T-cell (primary cell): Measurements from ENCODE around the gene GON7. TPM values are rescaled to one million over a fixed set of nuclear protein-coding genes. Genes with fewer than 3 reads are reported as not detected.
"Not testable (repeated sequence)": the region's sequence is repeated elsewhere in the genome, so short reads cannot be mapped to it uniquely, and the experiment has no call there.

Source experiments
- ATAC-seq, 4 experiments: fragments of 200-7000 bp in 3 of 4; fragments of 150-1000 bp in 1 of 4; cut with Tn5 transposase; replicated peaks in 1 of 4; 1 replicate in 3 of 4; 2 replicates in 1 of 4; pipeline ENCODE4 v1.10.0; 2021; ENCODE audit warnings: moderate library complexity in 3 of 4, mild to moderate bottlenecking in 2 of 4, moderate number of reproducible peaks in 1 of 4
- CTCF ChIA-PET, 2 donors: fragments of 300-600 bp; sonication (Branson Sonifier 250); formaldehyde crosslinking; loops; one replicate each; lab custom pipeline; 2022; ENCODE audit warnings: antibody characterized with exemption in 2 of 2; lab: Charles Lee
- POLR2A ChIA-PET, 2 donors: fragments of 300-600 bp; sonication (Branson Sonifier 250); formaldehyde crosslinking; loops; one replicate each; lab custom pipeline; 2022; ENCODE audit warnings: antibody characterized with exemption in 2 of 2; lab: Charles Lee
- DNase-seq, 35 experiments: peaks; one replicate each; pipeline versions ENCODE4 v3.0.0 to v3.0.0-alpha.2; 2013 to 2023
- H3K27ac ChIP-seq: one replicate; pipeline ENCODE4 v1.5.1; 2013; ENCODE audit warnings: low read length
- H3K27me3 ChIP-seq, 2 experiments: replicated peaks in 1 of 2; 1 replicate in 1 of 2; 2 replicates in 1 of 2; pipeline versions ENCODE4 v1.6.1 to v1.7.0; 2013; ENCODE audit warnings: low read length in 1 of 2, mixed read lengths in 1 of 2; ENCODE audit not compliant: control insufficient read depth in 2 of 2, insufficient read depth in 2 of 2; ENCODE audit errors: extremely low read depth in 1 of 2
- H3K36me3 ChIP-seq, 2 donors: 1 replicate in 1 of 2; 2 replicates in 1 of 2; pipeline versions ENCODE4 v1.6.1 to v1.7.0; 2013; ENCODE audit warnings: low read length in 1 of 2; ENCODE audit not compliant: control insufficient read depth in 2 of 2, insufficient read depth in 1 of 2; ENCODE audit errors: extremely low read depth in 1 of 2
- H3K4me1 ChIP-seq, 2 experiments: 1 replicate in 1 of 2; 2 replicates in 1 of 2; pipeline versions ENCODE4 v1.6.1 to v1.7.0; 2013; ENCODE audit warnings: low read length in 2 of 2, mixed read lengths in 1 of 2; ENCODE audit not compliant: insufficient read depth in 2 of 2, control insufficient read depth in 1 of 2; ENCODE audit errors: extremely low read depth in 1 of 2
- H3K4me3 ChIP-seq, 2 donors: 1 replicate in 1 of 2; 2 replicates in 1 of 2; pipeline versions ENCODE4 v1.5.1 to v1.7.0; 2013; ENCODE audit warnings: mild to moderate bottlenecking in 2 of 2, low read length in 1 of 2, moderate library complexity in 1 of 2; ENCODE audit not compliant: control insufficient read depth in 1 of 2; ENCODE audit errors: extremely low read depth in 1 of 2
- H3K9me3 ChIP-seq: 2 replicates; pipeline ENCODE4 v1.7.0; 2013
- H3K27ac Mint-ChIP-seq, 2 donors: one replicate each; pipeline ENCODE4 v1.8.0; 2020 to 2021; ENCODE audit warnings: mild to moderate bottlenecking in 2 of 2, mixed read lengths in 2 of 2
- H3K27me3 Mint-ChIP-seq, 2 donors: one replicate each; pipeline ENCODE4 v1.8.0; 2021 to 2022; ENCODE audit warnings: mixed read lengths in 2 of 2
- H3K36me3 Mint-ChIP-seq: one replicate; pipeline ENCODE4 v1.8.0; 2021; ENCODE audit warnings: mixed read lengths
- H3K4me1 Mint-ChIP-seq, 3 donors: one replicate each; pipeline ENCODE4 v1.8.0; 2020 to 2022; ENCODE audit warnings: mixed read lengths in 3 of 3, mild to moderate bottlenecking in 1 of 3
- H3K4me3 Mint-ChIP-seq, 3 donors: one replicate each; pipeline ENCODE4 v1.8.0; 2020 to 2022; ENCODE audit warnings: mild to moderate bottlenecking in 3 of 3, mixed read lengths in 3 of 3, moderate library complexity in 3 of 3
- H3K9me3 Mint-ChIP-seq, 3 donors: one replicate each; pipeline ENCODE4 v1.8.0; 2020 to 2022; ENCODE audit warnings: mixed read lengths in 3 of 3
- WGBS: methylation state at CpG from one replicate; pipeline ENCODE4 v1.1.5; 2013; ENCODE audit warnings: missing lambda C conversion rate; ENCODE audit not compliant: insufficient coverage; 5-methylcytosine and 5-hydroxymethylcytosine counted together
- total RNA-seq, 35 experiments: library from RNA in 6 of 35; stranded (reverse) in 6 of 35; fragments of 120-200 nt in 1 of 35; gene quantifications; one replicate each; pipeline versions ENCODE4 v1.2.1 to v1.2.4 and lab custom pipeline; 2013 to 2026

The GON7 gene
- total RNA-seq, 5 donors from 2014 or later (not counting 1 experiment from before 2014, with no cell fraction given), result 4.3 to 11.4 (median 9.2) TPM

GRCh38 chr14:93239869-93240677 lies 33.2 kb upstream of the GON7 start:
- no peak for DNase-seq
- Histone ChIP-seq H3K36me3 (peaks cover 0 to 29% of the 10 kb centered on the region in 2 donors), H3K4me3 (no peak overlapping the region), H3K4me1 (no peaks in the 10 kb centered on the region), H3K27me3 (no peaks in the 10 kb centered on the region), H3K9me3 (no peaks in the 10 kb centered on the region), H3K27ac (no peak overlapping the region)
- CTCF ChIA-PET, result no interaction called here
- H3K9me3 Mint-ChIP-seq, result no peaks in the 10 kb centered on the region
- H3K36me3 Mint-ChIP-seq, result peaks cover 24% of the 10 kb centered on the region
- no peaks in the 10 kb centered on the region for H3K4me1 Mint-ChIP-seq
- H3K27me3 Mint-ChIP-seq, result no peaks in the 10 kb centered on the region
- H3K27ac Mint-ChIP-seq, result no peak overlapping the region
- ATAC-seq, result peak in 1 of 4 experiments; percentile 58
- H3K4me3 Mint-ChIP-seq, result no peak overlapping the region
- POLR2A ChIA-PET, result interaction anchor here in 1 of 2 donors (0.6 kb wide), 2 partner anchors 108 to 1154 kb away, joined by 3 to 10 read pairs; no protein-coding TSS in a partner anchor
- 86% methylated on average over 15 of the region's 25 CpGs for WGBS

GRCh38 chr14:93234798-93235197 lies 27.9 kb upstream of the GON7 start:
- DNase-seq, result no peak
- Mint-ChIP-seq H3K27ac (no peak overlapping the region), H3K4me1 (peaks cover 12 to 21% (median 19%) of the 10 kb centered on the region in 3 donors), H3K27me3 (peaks cover 9 to 12% of the 10 kb centered on the region in 2 donors), H3K36me3 (no peaks in the 10 kb centered on the region), H3K9me3 (no peaks in the 10 kb centered on the region), H3K4me3 (no peak overlapping the region)
- Histone ChIP-seq H3K4me3 (no peak overlapping the region), H3K36me3 (no peaks in the 10 kb centered on the region), H3K27me3 (peaks cover 0 to 26% of the 10 kb centered on the region in 2 experiments), H3K4me1 (peaks cover 0 to 11% of the 10 kb centered on the region in 2 experiments), H3K9me3 (no peaks in the 10 kb centered on the region), H3K27ac (no peak overlapping the region)
- 67% methylated on average over 10 of the region's 10 CpGs for WGBS
- ChIA-PET POLR2A (no interaction called here), CTCF (no interaction called here)
- no peak for ATAC-seq

GRCh38 chr14:93233078-93233477 lies 26.2 kb upstream of the GON7 start:
- H3K9me3 ChIP-seq, POLR2A ChIA-PET, H3K27ac Mint-ChIP-seq, H3K36me3 ChIP-seq, DNase-seq, ATAC-seq, H3K4me3 Mint-ChIP-seq, CTCF ChIA-PET, H3K9me3 Mint-ChIP-seq, H3K27ac ChIP-seq, H3K4me3 ChIP-seq: not testable (repeated sequence)
- Mint-ChIP-seq H3K27me3 (peaks cover 9 to 12% of the 10 kb centered on the region in 2 donors), H3K4me1 (peaks cover 12 to 22% (median 19%) of the 10 kb centered on the region in 3 donors), H3K36me3 (peaks cover 12% of the 10 kb centered on the region)
- no CpG with 5 or more reads among the region's 5 CpGs for WGBS
- H3K27me3 ChIP-seq, result peaks cover 0 to 27% of the 10 kb centered on the region in 2 experiments
- H3K4me1 ChIP-seq, result peaks cover 0 to 11% of the 10 kb centered on the region in 2 experiments

GRCh38 chr14:93232159-93232558 lies 25.3 kb upstream of the GON7 start:
- ChIA-PET POLR2A (no interaction called here), CTCF (no interaction called here)
- H3K9me3 ChIP-seq, result no peaks in the 10 kb centered on the region
- no peak overlapping the region for H3K27ac ChIP-seq
- peak overlapping the region in 1 of 2 donors; percentile 35 for H3K4me3 ChIP-seq
- peaks cover 0 to 27% of the 10 kb centered on the region in 2 experiments for H3K27me3 ChIP-seq
- Mint-ChIP-seq H3K4me3 (peak overlapping the region in 1 of 3 donors; percentile 77), H3K9me3 (no peaks in the 10 kb centered on the region), H3K4me1 (peaks cover 12 to 22% (median 19%) of the 10 kb centered on the region in 3 donors), H3K27me3 (peaks cover 9 to 12% of the 10 kb centered on the region in 2 donors), H3K36me3 (peaks cover 21% of the 10 kb centered on the region), H3K27ac (no peak overlapping the region)
- DNase-seq (no peak), ATAC-seq (no peak)
- peaks cover 0 to 11% of the 10 kb centered on the region in 2 experiments for H3K4me1 ChIP-seq
- WGBS, result 67% methylated on average over 14 of the region's 17 CpGs
- peaks cover 2 to 18% of the 10 kb centered on the region in 2 donors for H3K36me3 ChIP-seq

- H3K27ac ChIP-seq, result no peak overlapping the region
- peaks cover 0 to 11% of the 10 kb centered on the region in 2 experiments for H3K4me1 ChIP-seq
- peak overlapping the region; percentile 24 to 35 for H3K4me3 ChIP-seq
- Mint-ChIP-seq H3K4me3 (peak overlapping the region; percentile 45 to 77 (median 61)), H3K4me1 (peaks cover 12 to 22% (median 19%) of the 10 kb centered on the region in 3 donors), H3K36me3 (peaks cover 26% of the 10 kb centered on the region), H3K9me3 (no peaks in the 10 kb centered on the region), H3K27ac (no peak overlapping the region), H3K27me3 (peaks cover 9 to 12% of the 10 kb centered on the region in 2 donors)
- peaks cover 3 to 24% of the 10 kb centered on the region in 2 donors for H3K36me3 ChIP-seq
- peaks cover 0 to 27% of the 10 kb centered on the region in 2 experiments for H3K27me3 ChIP-seq
- ATAC-seq (peak in 3 of 4 experiments; percentile 43 to 72 (median 56)), DNase-seq (no peak)
- no peaks in the 10 kb centered on the region for H3K9me3 ChIP-seq
- WGBS, result 37% methylated on average over 36 of the region's 39 CpGs
- CTCF ChIA-PET, result interaction anchor here in 1 of 2 donors (0.6 kb wide), 1 partner anchor 91 kb away, joined by 3 read pairs; no protein-coding TSS in a partner anchor
- POLR2A ChIA-PET, result no interaction called here
Measured at GRCh38 chr14:93231129-93231979, 24.5 kb upstream of the GON7 start.

GRCh38 chr14:93230539-93230938 lies 23.7 kb upstream of the GON7 start:
- no peak overlapping the region for H3K27ac ChIP-seq
- ATAC-seq, result no peak
- H3K9me3 ChIP-seq, result no peaks in the 10 kb centered on the region
- CTCF ChIA-PET, result no interaction called here
- Mint-ChIP-seq H3K9me3 (no peaks in the 10 kb centered on the region), H3K27me3 (peaks cover 9 to 12% of the 10 kb centered on the region in 2 donors), H3K27ac (no peak overlapping the region), H3K4me1 (peaks cover 12 to 22% (median 19%) of the 10 kb centered on the region in 3 donors), H3K36me3 (peaks cover 34% of the 10 kb centered on the region), H3K4me3 (peak overlapping the region in 2 of 3 donors; percentile 61 to 77)
- no peak for DNase-seq
- H3K4me1 ChIP-seq, result peaks cover 0 to 11% of the 10 kb centered on the region in 2 experiments
- 97% methylated on average over 15 of the region's 16 CpGs for WGBS
- POLR2A ChIA-PET, result no interaction called here
- H3K4me3 ChIP-seq, result no peak overlapping the region
- H3K27me3 ChIP-seq, result peaks cover 0 to 27% of the 10 kb centered on the region in 2 experiments
- H3K36me3 ChIP-seq, result peaks cover 3 to 31% of the 10 kb centered on the region in 2 donors
